Astrocyte of the cerebellum (primary cell): ENCODE results near the gene CD3G.

Experiments used
- DNase-seq: peaks from one replicate; pipeline ENCODE4 v3.0.0-alpha.2; 2011; ENCODE audit warnings: low read depth
- H3K4me3 ChIP-seq: 2 replicates; pipeline ENCODE4 v1.5.1; 2011; ENCODE audit warnings: mild to moderate bottlenecking, low read depth, low read length, moderate library complexity
- in situ Hi-C: cut with HindIII; loops from 2 replicates; pipeline ENCODE4 v1.10.0; 2017; ENCODE audit warnings: low sequenced_read_pairs
- TF ChIP-seq, protein P1 (sequence below): IDR thresholded peaks from 2 replicates; pipeline ENCODE4 v1.5.1; 2012; ENCODE audit warnings: low read length, low read depth, moderate library complexity, mild to moderate bottlenecking; ENCODE audit errors: missing control alignments

CD3G gene

DNA sequence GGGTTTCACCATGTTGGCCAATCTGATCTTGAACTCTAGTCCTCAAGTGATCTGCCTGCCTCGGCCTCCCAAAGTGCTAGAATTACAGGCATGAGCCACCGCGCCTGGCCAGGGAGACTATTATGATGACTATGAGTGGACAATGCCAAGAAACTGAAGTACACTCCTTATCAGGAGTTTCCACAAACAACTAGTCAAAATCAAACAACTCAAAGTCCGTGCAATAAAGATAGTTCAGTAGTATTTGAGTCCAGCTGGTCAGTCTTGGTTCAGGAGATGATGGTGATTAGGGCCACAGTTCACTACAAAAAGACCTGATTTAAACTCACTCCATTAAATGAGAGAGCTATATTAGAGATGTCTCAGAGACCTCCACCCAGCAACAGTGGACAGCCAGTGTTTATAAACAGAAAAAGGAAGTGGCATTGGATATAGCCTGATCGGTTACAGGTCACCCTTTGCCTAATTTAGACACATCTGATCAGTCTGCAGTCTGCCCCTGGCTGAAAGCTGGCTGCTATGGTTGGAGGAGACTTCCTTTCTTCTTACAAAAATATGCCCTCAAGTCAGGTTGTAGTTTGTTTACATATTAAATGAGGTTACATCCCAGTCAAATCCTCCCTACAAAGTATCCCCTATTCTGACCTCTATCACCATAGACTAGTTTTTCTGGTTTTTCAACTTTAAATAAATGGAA, 22.6 kb upstream of the CD3G start:
- no peak overlapping the region for H3K4me3 ChIP-seq
- in situ Hi-C loops: no loop called here
- no peak for DNase-seq
- TF ChIP-seq, protein P1, sequence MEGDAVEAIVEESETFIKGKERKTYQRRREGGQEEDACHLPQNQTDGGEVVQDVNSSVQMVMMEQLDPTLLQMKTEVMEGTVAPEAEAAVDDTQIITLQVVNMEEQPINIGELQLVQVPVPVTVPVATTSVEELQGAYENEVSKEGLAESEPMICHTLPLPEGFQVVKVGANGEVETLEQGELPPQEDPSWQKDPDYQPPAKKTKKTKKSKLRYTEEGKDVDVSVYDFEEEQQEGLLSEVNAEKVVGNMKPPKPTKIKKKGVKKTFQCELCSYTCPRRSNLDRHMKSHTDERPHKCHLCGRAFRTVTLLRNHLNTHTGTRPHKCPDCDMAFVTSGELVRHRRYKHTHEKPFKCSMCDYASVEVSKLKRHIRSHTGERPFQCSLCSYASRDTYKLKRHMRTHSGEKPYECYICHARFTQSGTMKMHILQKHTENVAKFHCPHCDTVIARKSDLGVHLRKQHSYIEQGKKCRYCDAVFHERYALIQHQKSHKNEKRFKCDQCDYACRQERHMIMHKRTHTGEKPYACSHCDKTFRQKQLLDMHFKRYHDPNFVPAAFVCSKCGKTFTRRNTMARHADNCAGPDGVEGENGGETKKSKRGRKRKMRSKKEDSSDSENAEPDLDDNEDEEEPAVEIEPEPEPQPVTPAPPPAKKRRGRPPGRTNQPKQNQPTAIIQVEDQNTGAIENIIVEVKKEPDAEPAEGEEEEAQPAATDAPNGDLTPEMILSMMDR: no peak

DNA sequence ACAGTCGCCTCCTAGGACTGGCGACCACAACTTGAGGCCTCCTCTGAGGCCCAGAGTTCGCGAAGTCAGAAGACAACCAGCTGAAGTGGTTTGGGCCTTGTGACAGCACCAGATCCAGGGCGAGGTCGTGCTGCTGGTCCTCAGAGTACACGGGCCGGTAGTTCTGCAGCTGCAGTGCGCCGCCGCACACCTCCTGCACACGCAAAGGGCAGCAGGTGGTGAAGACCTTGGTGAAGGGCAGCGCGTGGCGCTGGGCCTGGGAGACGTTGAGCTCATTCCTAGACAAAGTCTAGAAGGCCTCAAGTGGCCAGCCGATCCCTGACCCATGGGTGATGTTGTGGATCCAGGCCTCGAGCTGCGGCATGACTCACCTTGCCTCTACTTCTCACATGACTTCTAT, 21.4 kb upstream of the CD3G start:
- no peak for DNase-seq
- no peak overlapping the region for H3K4me3 ChIP-seq
- TF ChIP-seq, protein P1: no peak
- in situ Hi-C loops: no loop called here

DNA sequence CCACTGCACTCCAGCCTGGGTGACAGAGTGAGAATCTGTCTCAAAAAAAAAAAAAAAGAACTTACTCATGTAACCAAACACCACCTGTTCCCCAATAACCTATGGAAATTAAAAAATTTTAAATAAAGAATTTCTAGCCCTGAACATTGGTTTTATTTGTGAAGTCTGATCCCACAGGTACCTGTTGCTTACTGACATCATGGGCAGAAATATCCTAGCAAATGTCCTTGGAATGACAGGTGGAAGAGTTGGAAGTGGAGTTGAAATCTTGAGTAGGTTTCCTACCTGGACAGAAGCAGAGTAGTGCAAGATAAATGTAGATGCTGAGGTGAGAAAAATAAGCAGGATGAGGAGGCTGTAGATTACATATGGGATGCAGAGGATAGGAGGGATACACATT, 18.9 kb upstream of the CD3G start:
- DNase-seq: no peak
- TF ChIP-seq, protein P1: no peak
- no peak overlapping the region for H3K4me3 ChIP-seq
- in situ Hi-C loops: no loop called here

DNA sequence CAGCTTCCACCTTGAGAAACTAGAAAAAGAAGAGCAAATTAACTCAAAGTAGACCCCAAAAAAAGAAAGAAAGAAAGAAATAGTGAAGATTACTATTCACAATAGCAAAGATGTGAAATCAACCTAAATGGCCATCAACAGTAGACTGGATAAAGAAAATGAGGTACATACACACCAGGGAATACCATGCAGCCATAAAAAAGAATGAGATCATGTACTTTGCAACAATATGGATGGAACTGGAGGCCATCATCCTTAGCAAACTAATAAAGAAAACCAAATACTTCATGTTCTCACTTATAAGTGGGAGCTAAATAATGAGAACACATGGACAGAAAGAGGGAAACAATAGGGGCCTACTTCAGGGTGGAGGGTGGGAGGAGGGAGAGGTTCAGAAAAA, 15.4 kb upstream of the CD3G start:
- no peak for DNase-seq
- in situ Hi-C loops: no loop called here
- TF ChIP-seq, protein P1: no peak
- H3K4me3 ChIP-seq: no peak overlapping the region

DNA sequence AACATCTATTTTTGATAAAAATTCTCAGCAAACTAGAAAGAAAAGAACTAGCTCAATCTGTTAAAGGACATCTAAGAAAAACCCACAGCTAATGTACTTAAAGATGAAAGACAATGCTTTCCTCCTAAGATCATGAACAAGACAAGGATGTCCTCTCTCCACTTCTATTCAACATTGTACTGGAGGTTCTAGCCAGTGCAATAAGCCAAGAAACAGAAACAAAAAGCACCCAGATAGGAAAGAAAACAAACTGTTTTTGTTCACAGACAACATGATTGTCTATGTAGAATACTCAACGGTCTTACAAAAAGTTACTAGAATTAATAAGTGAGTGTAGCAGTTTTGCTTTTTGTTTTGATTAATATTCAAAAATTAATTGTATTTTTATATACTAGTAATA, 9.4 kb upstream of the CD3G start:
- in situ Hi-C loops: no loop called here
- H3K4me3 ChIP-seq: no peak overlapping the region
- TF ChIP-seq, protein P1: no peak
- no peak for DNase-seq

DNA sequence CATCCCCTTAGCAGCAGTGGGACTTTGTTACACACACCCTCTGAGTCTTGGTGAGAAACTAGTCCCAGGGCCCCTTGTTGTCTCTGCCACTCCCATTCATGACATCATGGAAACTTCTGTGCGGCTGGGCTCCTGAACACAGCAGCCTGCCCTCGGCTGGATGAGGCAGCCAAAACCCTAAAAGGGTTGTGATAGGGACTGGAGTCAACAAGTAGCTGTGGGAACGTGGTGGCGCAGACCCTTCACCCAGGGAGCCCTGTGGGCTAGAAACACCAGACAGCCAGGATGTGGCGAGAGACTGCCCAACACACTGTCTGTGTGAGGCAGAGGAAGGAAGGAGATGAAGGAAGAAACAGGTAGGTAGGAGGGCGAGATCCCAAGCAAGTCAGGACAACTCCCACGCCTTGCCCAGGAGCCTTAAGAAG, 5.5 kb upstream of the CD3G start:
- no peak overlapping the region for H3K4me3 ChIP-seq
- in situ Hi-C loops: no loop called here
- TF ChIP-seq, protein P1: no peak
- no peak for DNase-seq
